ENCODE measurements around the gene PINLYP.

Gene PINLYP

DNA sequence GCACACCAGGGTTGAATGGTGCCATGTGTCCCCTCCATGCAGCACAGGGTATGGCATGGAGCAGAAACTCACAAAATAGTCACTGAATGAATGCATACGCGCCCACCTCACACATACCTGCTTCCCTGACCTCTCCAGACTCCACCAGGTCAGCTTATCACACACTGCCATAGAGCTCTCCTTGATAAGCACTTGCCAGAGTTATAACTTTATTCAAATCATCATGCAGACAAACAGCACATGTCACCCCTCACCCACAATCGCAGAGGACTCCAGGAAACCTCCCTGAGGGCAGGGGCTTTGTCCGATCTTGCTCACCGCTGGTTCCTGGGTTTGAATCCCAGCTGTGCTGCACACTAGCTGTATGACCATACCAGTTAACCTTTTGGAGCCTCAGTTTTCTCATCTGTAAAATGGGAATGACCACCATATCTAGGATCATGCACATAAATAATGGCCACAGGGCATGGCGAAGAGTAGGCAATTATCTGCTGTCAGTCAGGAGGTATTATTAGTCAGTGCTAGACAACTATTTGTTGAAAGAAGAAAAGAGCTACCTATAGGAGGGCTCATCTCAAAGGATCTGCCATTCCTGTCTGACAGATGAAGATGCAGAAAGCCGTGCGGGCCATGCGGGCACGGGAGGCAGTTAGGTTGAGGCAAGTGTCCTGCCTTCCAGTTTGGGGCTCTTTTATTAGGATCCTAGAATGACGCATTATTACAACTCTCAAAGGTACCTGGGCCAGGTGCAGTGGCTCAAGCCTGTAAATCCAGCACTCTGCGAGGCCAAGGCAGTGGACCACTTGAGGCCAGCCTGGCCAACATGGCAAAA is 14.2 kb upstream of the PINLYP start:
- Histone ChIP-seq H3K9me3 (ENCODE audit: control insufficient read depth, insufficient read depth, low read length) (no peaks in the 10 kb centered on the region), H3K9ac (ENCODE audit: low read depth, low read length) (no peak overlapping the region), H3K4me1 (ENCODE audit: insufficient read depth, low read length) (no peaks in the 10 kb centered on the region), H3K36me3 (ENCODE audit: insufficient read depth, low read length) (peaks cover 4% of the 10 kb centered on the region)

GRCh38 chr19:43562226-43562697 is 13.3 kb upstream of the PINLYP start:
- no peak overlapping the region for H3K9ac ChIP-seq (ENCODE audit: low read depth, low read length)
- H3K4me1 ChIP-seq (ENCODE audit: insufficient read depth, low read length) = no peaks in the 10 kb centered on the region
- peaks cover 4% of the 10 kb centered on the region for H3K36me3 ChIP-seq (ENCODE audit: insufficient read depth, low read length)
- no peaks in the 10 kb centered on the region for H3K9me3 ChIP-seq (ENCODE audit: control insufficient read depth, insufficient read depth, low read length)

DNA sequence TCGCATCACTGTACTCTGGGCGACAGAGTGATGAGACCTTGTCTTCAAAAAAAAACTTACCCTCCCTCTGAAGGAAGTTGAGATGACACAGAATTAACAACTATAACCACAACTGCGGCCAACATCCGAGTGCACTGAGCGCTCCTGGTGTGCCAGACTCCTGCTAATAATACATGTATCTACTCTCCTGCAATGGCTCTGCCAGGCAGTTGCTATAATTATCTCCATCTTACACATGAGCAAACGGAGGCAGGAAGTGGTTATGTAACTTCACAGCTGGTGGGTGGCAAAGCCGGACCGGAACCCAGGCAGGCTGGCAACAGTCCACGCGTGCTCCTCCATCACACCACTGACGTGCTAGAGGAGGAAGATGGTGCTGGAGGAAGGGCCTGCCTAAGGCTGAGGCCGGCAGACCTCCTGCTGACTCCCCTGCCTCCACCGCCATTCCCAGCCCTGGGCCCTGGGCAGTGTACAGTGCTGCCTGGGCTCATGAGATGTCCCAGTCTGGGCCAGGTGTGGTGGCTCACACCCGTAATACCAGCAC is 12.8 kb upstream of the PINLYP start:
- H3K4me1 ChIP-seq (ENCODE audit: insufficient read depth, low read length) = no peaks in the 10 kb centered on the region

GRCh38 chr19:43563816-43564457 is 11.7 kb upstream of the PINLYP start:
- no peak overlapping the region for H3K9ac ChIP-seq (ENCODE audit: low read depth, low read length)
- H3K9me3 ChIP-seq (ENCODE audit: control insufficient read depth, insufficient read depth, low read length) = no peaks in the 10 kb centered on the region

More for the DNA sequence above, 12.8 kb upstream of the PINLYP start:
- no peaks in the 10 kb centered on the region for H3K9me3 ChIP-seq (ENCODE audit: control insufficient read depth, insufficient read depth, low read length)
- peaks cover 4% of the 10 kb centered on the region for H3K36me3 ChIP-seq (ENCODE audit: insufficient read depth, low read length)
- no peak overlapping the region for H3K9ac ChIP-seq (ENCODE audit: low read depth, low read length)

DNA sequence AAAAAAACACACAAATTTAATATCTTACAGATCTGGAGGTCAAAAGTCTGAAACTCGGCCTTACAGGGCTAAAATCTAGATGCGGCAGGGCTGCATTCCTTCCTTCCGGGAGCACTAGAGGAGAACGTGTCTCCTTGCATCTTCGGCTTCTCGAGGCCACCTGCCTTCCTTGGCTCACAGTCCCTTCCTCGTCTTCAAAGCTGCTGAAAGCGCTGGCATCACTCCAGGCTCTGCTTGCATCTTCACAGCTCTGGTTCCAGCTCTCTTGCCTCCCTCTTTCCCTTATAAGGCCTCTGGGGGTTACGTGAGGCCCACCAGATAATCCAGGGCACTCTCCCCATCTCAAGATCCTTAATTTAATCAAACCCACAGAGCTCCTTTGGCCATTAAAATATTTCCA is 10.8 kb upstream of the PINLYP start:
- H3K4me1 ChIP-seq (ENCODE audit: insufficient read depth, low read length) = no peaks in the 10 kb centered on the region
- H3K9ac ChIP-seq (ENCODE audit: low read depth, low read length) = no peak overlapping the region
- H3K9me3 ChIP-seq (ENCODE audit: control insufficient read depth, insufficient read depth, low read length) = no peaks in the 10 kb centered on the region
- peaks cover 4% of the 10 kb centered on the region for H3K36me3 ChIP-seq (ENCODE audit: insufficient read depth, low read length)

More at GRCh38 chr19:43563816-43564457, 11.7 kb upstream of the PINLYP start:
- Histone ChIP-seq H3K4me1 (ENCODE audit: insufficient read depth, low read length) (no peaks in the 10 kb centered on the region), H3K36me3 (ENCODE audit: insufficient read depth, low read length) (peaks cover 4% of the 10 kb centered on the region)

- Histone ChIP-seq H3K9ac (ENCODE audit: low read depth, low read length) (no peak overlapping the region), H3K9me3 (ENCODE audit: control insufficient read depth, insufficient read depth, low read length) (no peaks in the 10 kb centered on the region), H3K4me1 (ENCODE audit: insufficient read depth, low read length) (peaks cover 3% of the 10 kb centered on the region; the same call in 1 of the 2 replicates), H3K36me3 (ENCODE audit: insufficient read depth, low read length) (no peaks in the 10 kb centered on the region; the same call in 1 of the 2 replicates)
These were observed 5.9 kb upstream of the PINLYP start for GRCh38 chr19:43569657-43570056.

DNA sequence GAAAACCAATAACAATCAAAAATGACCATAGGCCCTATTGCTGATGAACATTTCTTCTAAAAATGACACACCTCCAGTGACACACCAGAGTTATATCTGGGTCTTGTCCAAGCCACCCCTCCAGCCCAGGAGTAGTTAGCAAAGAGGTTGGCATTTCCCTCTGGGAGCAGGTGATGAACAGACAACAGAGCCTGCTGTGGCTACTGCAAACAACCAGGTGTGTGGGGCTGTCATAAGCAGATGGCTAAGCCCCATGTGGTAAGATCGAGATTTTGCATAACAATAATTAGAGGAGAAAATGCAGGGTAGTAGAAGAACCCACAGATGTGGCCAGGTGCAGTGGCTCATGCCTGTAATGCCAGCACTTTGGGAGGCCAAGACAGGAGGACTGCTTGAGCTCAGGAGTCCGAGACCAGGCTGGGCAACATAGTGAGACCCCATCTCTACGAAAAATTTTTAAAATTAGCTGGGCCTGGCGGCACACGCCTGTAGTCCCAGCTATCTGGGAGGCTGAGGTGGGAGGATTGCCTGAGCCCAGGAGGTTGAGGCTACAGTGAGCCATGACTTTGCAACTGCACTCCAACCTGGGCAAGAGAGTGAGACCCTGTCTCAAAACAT is 5.3 kb upstream of the PINLYP start:
- H3K4me1 ChIP-seq (ENCODE audit: insufficient read depth, low read length) = peaks cover 6% of the 10 kb centered on the region; the same call in 1 of the 2 replicates
- H3K36me3 ChIP-seq (ENCODE audit: insufficient read depth, low read length) = no peaks in the 10 kb centered on the region; the same call in 1 of the 2 replicates
- no peaks in the 10 kb centered on the region for H3K9me3 ChIP-seq (ENCODE audit: control insufficient read depth, insufficient read depth, low read length)
- no peak overlapping the region for H3K9ac ChIP-seq (ENCODE audit: low read depth, low read length)

DNA sequence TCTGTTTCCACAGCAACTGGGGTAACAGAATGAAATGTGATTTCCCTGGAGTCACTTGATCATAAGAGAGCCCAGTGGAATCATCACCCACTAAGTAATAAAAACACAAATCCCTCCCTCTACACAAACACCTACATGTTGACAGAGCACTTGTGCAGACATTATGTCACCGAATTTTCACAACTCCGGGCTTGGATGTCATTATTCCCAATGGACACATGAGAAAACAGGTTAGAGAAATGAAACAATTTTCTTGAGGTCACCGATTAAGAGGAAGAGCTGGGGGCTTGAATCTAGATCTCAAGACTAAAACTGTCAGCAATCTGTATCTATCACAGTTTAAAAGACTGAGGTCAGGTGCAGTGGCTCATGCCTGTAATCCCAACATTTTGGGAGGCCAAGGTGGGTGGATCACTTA is 3.4 kb upstream of the PINLYP start:
- Histone ChIP-seq H3K9ac (ENCODE audit: low read depth, low read length) (no peak overlapping the region), H3K36me3 (ENCODE audit: insufficient read depth, low read length) (no peaks in the 10 kb centered on the region; the same call in 1 of the 2 replicates), H3K9me3 (ENCODE audit: control insufficient read depth, insufficient read depth, low read length) (no peaks in the 10 kb centered on the region), H3K4me1 (ENCODE audit: insufficient read depth, low read length) (peaks cover 6% of the 10 kb centered on the region; the same call in 1 of the 2 replicates)

- H3K36me3 ChIP-seq (ENCODE audit: insufficient read depth, low read length) = no peaks in the 10 kb centered on the region; the same call in 1 of the 2 replicates
- H3K4me1 ChIP-seq (ENCODE audit: insufficient read depth, low read length) = peaks cover 6% of the 10 kb centered on the region; the same call in 1 of the 2 replicates
- no peaks in the 10 kb centered on the region; the same call in 1 of the 2 replicates for H3K9me3 ChIP-seq (ENCODE audit: control insufficient read depth, insufficient read depth, low read length)
- H3K9ac ChIP-seq (ENCODE audit: low read depth, low read length) = peak overlapping the region; percentile 98
These were observed 1.0 kb upstream of the PINLYP start for GRCh38 chr19:43574424-43575155.

DNA sequence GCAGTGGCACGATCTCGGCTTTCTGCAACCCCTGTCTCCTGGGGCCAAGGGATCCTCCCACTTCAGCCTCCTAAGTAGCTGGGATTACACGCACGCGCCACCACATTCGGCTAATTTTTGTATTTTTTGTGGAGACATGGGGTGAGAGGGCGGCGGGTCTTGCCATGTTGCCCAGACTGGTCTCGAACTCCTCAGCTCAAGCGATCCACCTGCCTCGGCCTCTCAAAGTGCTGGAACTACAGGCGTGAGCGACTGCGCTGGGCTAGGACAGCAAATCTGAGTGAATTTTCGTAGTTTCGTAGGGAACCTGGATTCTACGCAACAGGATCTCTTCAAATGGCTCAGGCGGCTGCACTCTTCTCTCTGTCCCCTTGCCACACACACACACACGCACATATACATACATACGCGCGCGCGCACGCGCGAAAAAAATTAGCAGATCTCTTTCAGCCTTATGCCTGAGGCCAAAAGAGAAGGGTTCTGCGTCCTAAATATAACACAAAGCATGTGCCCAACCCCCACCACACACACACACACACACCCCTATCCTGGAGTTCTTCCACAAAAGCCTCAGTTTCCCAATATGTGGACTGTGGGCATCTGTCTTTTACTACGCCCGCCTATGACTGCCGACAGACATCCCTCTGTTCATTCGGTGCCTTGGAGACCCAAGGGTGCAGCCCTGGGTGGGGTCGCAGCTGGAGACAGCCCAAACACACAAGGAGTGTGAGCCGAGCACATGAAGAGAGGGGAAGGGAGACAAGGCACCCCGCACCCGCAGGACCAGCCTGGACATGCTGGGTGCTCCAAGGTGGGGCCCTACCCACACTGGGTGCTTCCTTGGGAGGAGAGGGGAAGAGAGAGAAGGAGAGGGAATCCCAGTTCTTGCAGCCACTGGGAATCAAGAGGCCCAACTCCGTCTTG is 616 bp downstream of the PINLYP start:
- Histone ChIP-seq H3K4me1 (ENCODE audit: insufficient read depth, low read length) (peaks cover 6% of the 10 kb centered on the region; the same call in 1 of the 2 replicates), H3K36me3 (ENCODE audit: insufficient read depth, low read length) (no peaks in the 10 kb centered on the region; the same call in 1 of the 2 replicates), H3K9ac (ENCODE audit: low read depth, low read length) (peak overlapping the region; percentile 47), H3K9me3 (ENCODE audit: control insufficient read depth, insufficient read depth, low read length) (no peaks in the 10 kb centered on the region; the same call in 1 of the 2 replicates)

DNA sequence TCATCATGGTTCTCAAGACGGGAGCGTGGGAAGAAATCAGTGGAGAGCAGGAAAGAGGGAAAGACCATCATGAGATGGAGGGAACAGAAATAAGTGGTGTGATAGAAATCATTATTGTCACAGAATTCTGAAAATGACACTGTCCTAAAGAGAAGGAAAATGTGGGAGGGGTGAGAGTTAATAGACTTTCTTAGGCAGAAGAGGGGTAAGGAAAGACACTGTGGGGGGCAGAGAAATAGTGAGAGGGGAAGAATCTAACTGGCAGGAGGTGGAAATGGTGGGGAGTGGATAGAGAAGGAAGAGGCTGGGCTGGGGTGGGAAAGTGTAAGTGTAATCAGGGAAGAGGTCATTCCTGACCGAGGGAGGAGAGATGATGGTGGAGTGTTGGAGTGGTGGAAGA is 3.2 kb downstream of the PINLYP start:
- Histone ChIP-seq H3K9me3 (ENCODE audit: control insufficient read depth, insufficient read depth, low read length) (no peaks in the 10 kb centered on the region; the same call in 1 of the 2 replicates), H3K9ac (ENCODE audit: low read depth, low read length) (no peak overlapping the region), H3K4me1 (ENCODE audit: insufficient read depth, low read length) (peaks cover 9% of the 10 kb centered on the region; the same call in 1 of the 2 replicates), H3K36me3 (ENCODE audit: insufficient read depth, low read length) (no peaks in the 10 kb centered on the region)

DNA sequence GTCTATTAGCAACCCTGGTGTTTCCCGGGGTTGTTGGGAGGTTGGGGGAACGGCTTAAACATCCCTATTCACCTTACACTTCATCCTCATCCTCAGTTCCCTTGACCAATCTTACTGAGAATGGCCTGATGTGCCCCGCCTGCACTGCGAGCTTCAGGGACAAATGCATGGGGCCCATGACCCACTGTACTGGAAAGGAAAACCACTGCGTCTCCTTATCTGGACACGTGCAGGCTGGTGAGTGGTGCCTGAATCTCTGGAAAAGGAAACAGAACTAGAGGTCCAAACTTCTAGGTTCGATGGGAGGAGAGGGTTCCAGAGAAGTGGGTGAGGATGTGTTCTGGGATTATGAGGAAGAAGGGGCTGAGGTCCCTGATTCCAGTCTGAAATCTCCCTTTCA is 5.9 kb downstream of the PINLYP start:
- Histone ChIP-seq H3K4me1 (ENCODE audit: insufficient read depth, low read length) (peaks cover 3% of the 10 kb centered on the region; the same call in 1 of the 2 replicates), H3K36me3 (ENCODE audit: insufficient read depth, low read length) (no peaks in the 10 kb centered on the region), H3K9ac (ENCODE audit: low read depth, low read length) (peak overlapping the region; percentile 61), H3K9me3 (ENCODE audit: control insufficient read depth, insufficient read depth, low read length) (no peaks in the 10 kb centered on the region; the same call in 1 of the 2 replicates)

GRCh38 chr19:43582495-43582894 is 6.9 kb downstream of the PINLYP start:
- Histone ChIP-seq H3K36me3 (ENCODE audit: insufficient read depth, low read length) (no peaks in the 10 kb centered on the region), H3K9ac (ENCODE audit: low read depth, low read length) (no peak overlapping the region), H3K4me1 (ENCODE audit: insufficient read depth, low read length) (peaks cover 3% of the 10 kb centered on the region; the same call in 1 of the 2 replicates), H3K9me3 (ENCODE audit: control insufficient read depth, insufficient read depth, low read length) (no peaks in the 10 kb centered on the region; the same call in 1 of the 2 replicates)
